GM18517 (cell line): ENCODE measurements around the gene PSMB7.

ENCODE experiments used
- ATAC-seq: cut with Tn5 transposase; IDR thresholded peaks from one replicate; pipeline ENCODE4 v1.9.1; 2021; ENCODE audit warnings: mild to moderate bottlenecking, moderate library complexity; ENCODE audit not compliant: unreplicated experiment

The PSMB7 gene

DNA sequence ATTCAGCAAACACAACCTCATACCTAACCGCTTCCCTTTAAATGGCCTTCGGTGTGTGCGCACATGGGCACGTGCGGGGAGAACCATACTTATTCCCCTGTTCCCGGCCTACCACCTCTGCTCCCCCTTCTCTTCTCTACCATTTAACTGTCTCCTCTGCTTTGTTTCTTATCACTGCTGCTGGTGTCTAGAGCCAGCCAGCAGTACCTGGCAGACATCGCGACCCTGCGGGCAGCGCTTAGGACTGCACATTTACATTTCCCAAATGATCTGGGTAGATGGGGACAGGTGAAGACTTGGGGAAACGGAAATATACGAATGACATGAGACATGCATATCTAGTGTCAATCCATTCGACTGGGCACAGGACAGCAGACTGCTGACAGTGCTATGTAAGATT, 56.6 kb downstream of the PSMB7 start:
- ATAC-seq: no peak

DNA sequence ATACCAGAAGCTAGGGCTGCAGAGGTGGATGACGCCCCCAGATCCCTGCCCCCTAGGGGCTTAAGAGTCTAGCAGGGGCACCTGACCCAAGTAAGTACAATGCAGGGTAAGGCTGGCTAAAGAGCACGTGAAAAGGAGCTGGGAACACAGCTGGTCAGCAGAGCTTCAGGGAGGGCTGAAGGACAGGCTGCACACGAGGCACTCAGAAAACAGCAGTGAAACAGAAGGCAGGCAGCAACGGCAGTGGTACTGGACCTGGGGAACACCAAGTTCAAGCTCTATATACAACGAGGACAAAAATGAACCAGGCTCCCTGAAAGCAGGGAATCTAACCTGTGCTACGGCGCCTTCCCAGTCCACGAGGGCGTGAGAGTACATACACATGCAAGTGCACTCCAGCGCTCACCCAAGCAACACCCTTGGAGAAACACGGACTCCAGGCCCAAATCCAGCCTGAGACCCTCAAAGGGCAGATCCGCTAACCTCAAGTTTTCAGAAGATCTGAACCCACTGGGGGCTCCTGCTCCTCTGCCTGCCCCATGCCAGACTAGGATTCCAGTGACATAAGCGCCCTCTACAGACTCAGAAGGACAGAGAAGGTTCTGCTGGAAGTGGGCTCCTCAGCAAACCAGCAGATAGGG, 57.4 kb downstream of the PSMB7 start:
- no peak for ATAC-seq

DNA sequence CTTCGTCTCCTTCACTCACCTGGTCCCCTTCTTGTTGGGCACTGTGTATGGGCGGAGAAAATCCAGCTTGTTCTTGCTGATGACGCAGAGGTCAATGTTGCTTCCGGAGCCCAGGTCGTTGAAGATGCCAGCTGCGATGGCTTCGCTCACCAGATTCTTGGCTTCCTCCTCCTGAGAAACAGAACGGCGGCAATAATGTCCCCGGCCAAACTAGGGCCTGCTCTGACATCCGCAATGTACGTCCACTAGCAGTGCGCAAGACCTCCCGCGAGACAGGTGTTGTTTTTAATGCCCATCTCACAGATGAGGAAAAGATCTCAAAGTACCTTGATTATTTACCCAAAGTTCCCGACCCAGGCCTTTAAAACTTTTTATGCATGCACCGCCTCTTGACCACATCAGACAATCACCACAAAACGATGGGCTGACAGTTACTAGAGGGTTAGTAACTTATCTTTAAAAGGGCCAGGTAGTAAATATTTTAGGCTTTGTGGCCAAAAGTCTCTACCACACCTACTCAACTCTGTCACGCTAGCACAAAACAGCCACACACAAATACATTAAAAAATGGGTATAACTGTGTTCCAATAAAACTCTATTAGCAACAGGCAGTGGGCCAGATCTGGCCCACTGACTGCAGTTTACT, 58.4 kb downstream of the PSMB7 start:
- no peak for ATAC-seq

DNA sequence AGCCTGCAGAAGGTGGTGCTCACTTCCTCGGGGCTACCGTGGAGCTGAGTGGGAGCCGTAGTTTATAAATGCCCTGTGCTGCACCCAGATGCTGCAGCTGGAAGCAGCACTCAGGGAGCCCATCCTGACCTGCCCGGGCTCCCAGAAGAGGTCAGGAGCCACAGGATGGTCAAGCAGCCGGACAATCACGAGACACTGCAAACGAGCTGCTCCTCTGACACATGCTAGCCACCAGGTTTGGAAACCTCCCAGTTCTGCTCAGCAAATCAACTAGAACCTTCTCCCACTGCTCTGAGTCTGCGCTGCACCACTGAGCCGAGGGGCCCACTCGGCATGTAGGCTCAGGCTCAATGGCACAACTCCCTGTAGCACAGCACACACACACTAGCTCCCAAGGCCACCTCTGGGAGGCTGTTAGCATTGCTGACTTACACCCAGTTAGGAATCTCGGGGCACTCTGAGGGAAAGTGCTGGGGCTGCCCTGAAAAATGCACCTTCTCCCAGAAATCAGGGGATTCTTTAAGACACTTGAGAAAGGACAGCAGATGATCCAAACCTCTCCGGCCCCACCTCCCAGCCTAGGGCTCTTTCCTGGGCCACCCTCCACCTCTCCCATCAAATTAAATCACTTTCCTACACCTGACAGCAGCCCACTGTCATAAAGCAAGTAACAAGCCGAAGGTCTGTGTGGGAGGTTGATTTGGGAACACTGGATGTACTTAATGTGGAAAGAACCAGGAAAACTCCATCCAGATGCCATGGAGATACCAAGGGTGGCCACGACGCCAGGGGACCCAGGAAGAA, 59.1 kb downstream of the PSMB7 start:
- ATAC-seq: no peak

DNA sequence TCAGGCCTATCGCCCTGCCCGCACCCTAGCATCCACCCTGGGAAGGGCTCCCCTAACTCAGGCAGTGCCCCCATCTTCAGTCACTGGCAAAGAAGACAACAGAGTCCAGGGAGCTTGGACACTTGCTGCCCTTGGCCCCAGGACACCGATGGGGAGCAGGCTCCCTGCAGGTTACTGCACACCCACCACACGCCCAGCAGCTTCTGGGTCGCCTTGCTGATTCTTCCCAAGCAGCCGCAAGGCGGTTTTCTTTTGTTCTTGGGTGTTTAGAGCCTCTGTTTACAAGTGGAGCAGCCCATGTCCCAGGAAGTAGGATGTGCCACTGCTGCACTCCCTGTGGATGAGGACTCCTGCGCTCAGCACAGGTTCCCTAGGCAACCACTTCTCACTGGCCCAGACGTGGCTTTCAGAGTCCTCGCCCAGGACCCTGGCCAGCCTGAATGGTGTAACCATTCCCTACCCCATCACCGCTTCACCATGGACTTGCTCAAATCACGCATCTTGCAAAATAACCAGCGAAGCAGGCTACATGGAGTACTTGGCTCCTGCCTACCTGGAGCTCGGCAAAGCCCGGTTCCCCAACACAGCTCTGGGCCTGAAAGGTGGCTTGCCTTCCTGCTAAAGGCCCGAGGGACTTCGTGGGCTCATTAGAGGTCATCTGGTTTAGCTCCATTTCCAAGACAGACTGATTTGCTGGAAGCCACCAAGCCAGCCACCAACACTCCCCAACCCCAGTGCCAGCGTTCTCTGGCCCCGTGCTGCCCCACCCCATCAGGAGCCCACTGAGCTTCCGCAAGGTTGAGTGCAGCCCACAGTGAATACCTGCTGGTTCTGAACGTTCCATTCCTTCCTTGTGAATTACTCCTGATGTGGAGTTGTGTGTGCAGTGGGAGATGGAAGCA, 60.0 kb downstream of the PSMB7 start:
- no peak for ATAC-seq

DNA sequence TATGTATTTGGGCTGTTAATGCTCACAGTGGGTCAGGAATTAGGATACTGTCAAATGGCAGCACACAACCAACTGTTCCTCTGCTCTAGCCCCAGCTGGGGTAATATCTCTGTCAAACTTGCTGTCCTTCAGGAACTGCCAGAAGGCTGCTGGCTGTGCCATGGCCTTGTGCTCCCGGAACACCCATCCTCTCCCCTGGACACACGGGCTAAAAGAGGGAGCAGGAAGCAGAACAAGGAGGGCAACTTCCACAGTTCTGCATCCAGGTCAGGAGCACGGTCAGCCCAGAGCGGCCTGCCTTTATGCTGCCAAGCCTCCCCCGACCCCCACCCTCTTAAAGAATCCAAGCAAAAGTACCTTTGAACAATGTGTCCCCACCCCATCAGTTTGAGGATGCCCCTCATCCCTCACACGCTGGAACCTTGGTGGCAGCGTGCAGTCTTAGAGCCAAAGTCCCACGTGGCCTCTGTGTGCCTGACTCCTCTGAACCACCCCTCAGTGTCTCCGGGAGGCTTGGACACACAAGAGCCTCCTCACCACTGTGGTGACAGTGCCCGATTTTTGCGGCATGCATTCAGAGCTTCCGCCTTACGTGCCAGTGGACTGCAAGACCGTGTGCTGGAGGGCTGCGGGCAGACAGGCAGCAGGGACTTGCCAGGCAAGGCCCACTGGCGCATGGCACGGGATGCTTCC, 60.8 kb downstream of the PSMB7 start:
- ATAC-seq: no peak

DNA sequence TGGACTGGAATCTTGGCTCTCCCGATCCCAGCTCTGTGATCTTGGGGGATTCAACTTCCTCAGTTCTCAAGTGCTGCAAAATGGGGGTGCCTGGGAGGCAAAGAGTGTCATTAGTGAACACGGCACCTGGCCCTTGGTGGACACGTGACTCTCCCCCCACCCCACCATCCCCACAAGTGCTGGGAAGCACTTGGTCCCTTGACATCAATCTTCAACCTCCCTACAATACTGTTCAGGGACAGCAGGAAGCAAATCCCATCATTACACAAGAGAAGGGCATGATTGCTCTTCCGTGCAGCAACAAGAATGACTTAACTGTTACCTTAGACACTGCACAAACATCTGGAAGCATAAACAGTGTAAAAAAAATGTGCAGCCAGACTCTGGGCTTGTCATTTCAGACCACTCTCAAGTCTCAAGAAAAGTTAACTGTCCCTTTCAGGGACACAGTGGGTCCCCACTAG, 61.4 kb downstream of the PSMB7 start:
- ATAC-seq: no peak

DNA sequence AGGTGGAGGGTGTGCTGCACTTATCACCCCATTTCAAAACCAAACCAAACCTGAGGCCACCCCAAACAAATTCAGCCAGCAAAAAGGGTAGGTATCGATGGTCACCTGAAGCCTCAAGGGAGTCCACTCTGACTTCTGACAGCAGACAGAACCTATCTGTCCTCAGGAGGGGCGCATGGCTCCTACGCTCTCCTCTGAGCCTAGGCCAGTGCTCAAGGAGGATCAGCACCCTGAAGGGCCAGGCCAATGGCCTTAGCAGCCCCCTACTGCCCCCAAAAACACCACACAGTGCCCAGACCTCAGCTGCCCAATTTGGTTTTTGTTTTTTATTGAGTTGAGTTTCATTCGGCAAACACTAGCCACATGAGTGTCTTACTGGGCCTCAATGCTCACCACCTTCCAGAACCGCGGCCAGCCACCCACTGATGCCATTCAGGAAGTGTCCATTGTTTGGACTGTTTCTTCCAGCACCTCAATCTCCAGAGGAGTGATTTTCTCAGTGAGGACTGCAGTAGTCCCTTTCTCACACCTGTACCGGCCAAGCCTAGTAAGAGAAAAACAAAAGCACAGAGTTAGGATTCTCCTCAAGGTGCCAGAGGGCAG, 62.0 kb downstream of the PSMB7 start:
- ATAC-seq: no peak

DNA sequence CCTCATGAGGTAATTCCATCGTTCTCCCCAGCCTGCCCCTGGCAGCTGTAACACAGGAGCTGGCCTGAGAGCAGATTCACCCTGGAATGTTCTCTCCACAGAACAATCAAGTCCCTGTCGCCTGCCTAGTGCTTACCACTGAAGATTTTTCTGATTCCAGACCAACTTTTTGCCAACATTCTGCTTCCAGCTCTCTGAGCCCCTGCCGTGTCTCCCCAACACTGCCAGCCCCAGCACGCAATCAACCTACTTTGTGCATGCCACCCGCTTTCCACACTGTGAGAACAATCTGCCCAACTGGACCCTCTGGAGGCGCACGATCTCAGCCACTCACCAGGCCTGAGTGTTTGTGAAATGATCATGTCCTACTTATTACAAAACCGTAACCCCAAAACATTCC, 62.6 kb downstream of the PSMB7 start:
- ATAC-seq: no peak

DNA sequence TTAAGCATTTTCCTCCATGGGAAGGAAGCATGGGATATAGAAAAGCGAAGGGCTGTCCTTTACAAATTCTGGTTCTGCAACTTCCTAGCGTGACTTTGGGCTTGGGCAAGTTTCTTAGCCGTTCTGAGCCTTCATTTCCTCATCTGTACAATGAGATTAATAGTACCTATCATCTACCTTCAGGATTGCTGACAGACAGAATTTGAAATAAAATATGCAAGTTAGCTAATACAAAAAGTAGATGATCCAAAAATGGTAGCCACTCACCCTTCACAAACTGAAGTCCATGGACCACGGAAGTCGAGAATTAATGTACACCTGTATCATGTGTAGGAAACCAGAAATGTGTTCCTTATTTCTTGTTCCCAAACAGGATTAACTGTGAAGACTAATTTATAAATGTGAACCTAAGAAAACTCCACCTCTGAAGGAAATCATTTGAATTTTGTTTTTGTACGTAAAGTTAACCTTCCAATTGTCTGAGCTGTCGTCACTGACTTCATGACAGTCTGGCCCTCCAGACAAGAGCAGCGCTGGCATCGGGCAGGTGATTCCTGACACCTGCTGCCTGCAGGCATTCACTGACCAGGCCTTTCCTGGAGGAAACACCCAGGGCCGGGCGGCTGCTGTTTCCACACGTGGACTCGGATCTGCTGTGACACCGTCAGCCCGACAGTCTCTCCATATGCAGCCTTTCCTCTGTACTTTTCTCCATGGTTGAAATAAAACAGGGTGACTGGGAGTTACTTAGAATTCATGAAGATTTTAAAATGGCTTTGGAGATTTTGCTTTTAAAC, 63.4 kb downstream of the PSMB7 start:
- ATAC-seq: no peak

DNA sequence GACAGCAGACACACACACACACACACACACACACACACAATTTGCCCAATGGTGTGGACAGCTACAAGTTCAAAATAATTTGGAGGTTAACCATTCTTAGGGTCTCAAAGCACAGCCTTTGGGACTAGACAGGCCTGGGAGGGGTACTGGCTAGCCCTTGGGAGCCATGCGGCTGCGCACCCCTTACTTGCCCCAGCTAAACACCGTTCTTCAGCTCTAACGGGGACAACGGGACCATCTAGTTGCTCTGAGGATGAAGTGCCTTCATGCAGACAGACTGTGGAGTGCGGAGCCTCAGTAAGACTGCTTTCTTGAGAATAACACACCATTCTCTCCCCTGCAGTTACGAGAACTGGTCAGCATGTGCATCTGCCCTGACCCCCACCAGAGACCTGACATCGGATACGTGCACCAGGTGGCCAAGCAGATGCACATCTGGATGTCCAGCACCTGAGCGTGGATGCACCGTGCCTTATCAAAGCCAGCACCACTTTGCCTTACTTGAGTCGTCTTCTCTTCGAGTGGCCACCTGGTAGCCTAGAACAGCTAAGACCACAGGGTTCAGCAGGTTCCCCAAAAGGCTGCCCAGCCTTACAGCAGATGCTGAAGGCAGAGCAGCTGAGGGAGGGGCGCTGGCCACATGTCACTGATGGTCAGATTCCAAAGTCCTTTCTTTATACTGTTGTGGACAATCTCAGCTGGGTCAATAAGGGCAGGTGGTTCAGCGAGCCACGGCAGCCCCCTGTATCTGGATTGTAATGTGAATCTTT, 64.6 kb downstream of the PSMB7 start:
- no peak for ATAC-seq

DNA sequence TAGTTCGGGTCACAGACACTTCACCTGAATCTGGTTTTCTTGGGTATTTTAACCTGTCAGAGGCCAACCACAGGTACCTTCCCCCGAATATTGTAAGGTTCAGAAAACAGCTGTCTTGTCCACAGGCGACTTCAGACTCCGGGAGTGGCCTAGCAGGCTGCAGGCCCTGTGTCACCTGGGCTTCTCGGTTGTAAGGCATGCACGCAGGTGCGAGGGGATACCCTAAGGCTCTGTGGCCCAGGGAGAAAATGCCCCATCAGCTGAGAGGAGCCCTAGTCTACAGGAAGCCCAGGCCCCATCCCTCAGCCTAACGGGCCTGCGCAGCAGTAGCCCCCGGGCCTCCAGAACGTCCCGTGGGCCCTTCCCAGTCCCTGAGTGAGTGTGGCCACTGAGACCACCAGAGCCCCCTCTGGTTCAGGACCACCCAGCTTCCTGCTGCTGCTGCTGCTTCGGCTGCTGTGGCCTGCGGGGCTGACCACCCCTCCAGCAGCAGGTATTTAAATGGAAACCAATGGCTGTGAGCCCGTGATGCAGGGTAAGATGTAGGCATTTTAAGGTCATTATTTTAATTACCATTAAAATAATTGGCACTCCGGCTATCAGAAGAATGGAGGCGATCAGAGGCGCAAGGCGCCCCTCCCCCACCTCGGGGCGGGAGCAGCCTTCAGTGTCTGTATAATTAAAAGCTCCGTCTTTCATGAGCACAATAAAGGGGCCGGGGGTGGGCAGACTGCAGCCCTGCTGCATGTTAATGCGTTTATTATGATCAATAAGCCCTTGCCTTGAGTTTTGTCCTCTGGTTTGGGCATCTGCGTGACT, 65.4 kb downstream of the PSMB7 start:
- ATAC-seq: no peak

DNA sequence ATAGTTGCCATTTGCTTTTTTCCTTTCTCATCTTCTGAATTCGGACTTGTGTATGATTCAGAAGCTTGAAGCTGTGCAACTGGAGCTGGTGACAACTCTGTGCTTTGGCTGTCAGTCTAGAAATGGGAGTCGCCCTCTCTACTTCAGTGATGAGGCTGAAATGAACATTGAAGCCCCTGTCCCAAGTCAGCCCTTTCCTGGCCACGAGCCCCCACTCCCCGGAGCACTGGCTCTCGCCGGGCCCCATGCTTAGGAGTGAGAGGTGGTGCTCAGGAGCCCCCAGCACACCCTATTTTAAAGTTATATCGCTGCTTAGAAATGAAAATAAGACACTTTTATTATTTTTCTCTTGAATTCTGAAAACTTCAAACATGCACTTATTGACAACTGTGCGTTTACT, 66.0 kb downstream of the PSMB7 start:
- no peak for ATAC-seq

DNA sequence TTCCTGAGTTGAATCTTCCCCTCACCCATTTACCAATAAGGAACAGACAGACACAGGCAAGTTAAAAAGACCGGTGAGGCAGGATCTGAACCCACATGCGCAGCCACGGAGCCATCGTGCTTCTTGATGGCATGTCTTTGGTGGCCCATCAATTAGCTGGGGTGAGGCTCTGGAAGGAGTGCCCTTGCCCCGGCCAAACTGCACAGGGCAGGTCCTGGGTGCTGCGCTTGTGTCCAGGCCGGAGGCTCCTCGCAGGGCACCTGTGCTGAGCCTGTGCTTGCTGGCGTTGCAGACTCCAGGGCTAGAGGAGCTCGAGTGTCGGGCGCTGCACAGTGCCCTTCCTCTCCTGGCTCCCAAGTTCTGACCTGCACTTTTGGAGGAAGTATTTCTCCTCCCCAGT, 66.4 kb downstream of the PSMB7 start:
- ATAC-seq: no peak

DNA sequence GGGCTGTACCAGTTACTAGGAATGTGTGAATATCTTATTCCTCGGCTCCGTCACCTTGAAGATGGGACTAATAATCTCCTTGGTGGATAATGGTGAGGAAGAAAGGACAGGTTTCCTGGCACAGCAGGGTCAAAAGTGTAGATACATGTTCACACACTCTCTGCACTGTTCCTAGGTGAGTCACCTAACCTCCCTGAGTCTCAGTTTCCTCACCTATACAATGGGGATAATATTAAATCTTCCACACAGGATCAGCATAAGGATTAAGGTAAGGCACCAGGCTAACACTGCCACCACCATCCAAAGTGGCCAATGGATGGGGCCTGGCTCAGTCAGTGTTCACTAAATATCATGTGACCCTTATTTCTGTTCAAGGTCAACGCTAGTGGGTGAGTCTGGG, 66.9 kb downstream of the PSMB7 start:
- ATAC-seq: no peak

DNA sequence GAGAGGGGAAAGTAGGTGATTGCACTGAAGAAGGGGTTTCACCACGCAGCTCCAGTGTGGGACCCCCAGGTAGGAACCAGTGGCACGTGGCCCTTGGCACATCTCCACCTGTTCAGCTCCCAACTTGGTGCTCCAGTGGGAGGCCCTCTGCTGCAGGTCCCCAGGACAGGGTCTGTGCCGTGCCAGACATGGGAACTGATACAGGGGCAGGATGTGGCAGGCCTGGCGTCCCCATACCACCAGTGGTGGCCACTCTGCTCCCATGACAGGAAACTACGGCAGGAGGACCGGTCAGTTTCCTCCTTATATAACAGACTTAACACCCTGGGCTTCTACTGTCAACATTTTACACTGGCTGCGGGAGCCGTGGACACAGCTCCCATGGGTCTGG, 67.3 kb downstream of the PSMB7 start:
- no peak for ATAC-seq

DNA sequence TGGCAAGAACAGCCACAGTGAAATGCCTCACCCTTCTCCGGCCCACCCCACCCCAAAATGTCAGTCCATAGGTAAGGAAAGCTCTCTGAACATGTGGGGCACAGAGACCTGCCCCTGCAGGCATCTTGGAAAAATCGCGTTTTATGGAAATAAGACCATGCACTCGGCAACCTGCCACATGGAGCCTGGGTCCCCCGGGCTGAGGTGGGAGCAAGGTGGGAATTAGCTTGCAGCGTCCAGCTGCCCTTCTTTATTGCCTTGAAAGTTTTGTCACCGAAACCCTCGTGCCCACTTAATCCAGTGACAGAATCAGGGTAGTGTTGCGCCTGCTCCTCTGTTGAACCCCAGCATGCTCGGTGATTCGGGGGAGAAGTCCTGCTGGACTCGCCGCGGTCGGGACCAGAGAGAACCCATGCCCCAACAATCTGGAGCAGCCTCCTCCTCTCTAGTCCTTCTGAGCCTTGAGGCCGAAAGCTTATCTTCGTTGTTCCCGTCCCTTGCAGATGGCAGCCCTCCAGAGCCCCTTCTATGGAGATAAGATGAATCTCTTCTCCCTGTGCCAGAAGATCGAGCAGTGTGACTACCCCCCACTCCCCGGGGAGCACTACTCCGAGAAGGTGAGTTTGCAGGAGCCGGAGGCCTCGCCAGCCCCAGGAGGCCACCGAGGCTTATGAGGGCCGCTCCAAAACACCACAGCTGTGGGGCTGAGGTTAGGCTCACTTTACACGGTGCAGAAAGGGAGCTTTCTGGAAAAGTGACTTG, 67.9 kb downstream of the PSMB7 start:
- no peak for ATAC-seq
